Measurements from ENCODE around the gene LAMA3. TPM values are rescaled to one million over a fixed set of nuclear protein-coding genes. Genes with fewer than 3 reads are reported as not detected.

LAMA3 gene
- total RNA-seq, 1 donor from 2014 or later, result not detected

DNA sequence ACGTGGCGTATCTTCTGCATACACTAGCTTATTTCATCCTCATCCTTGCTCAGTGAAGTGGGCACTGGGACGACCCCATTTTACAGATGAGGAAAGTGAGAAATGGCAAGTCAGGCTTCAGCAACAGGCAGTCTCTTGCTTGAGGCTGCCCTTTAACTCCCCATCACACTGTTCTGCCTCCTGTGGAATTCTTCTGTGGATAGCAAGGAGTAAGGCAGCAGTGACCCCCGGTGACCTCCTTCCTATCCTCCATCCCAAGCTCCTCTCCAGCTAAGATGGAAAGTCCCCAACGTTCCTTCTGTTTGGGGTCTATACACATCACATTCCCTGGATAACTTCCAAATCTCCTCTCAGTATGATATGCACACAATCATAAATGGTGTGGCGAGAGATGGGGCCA is 37.0 kb upstream of the LAMA3 start:
- Mint-ChIP-seq H3K4me1 (ENCODE audit: low read depth) (no peaks in the 10 kb centered on the region), H3K27ac (no peak overlapping the region), H3K36me3 (ENCODE audit: low read depth) (no peaks in the 10 kb centered on the region), H3K4me3 (no peak overlapping the region), H3K9me3 (no peaks in the 10 kb centered on the region), H3K27me3 (ENCODE audit: insufficient read depth) (peaks cover 16% of the 10 kb centered on the region)
- no peak for DNase-seq (ENCODE audit: low spot score)
- intact Hi-C loops (cut with micrococcal nuclease), result no loop called here

DNA sequence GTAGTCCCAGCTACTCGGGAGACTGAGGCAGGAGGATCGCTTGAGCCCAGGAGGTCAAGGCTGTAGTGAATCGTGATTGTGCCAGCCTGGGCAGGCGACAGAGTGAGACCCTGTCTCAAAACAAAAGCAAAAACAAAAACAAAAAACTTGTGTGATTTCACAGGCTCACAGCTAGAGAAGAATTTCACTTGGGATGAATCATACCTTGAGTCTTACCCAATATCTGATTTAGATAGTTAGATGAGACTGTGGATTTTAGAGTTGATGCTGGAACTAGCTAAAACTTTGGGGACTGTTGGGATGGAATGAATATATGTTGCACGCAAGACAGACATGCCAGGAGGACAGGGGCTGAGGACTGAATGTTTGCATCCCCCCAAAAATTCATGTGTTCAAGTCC is 31.0 kb upstream of the LAMA3 start:
- Mint-ChIP-seq H3K27me3 (ENCODE audit: insufficient read depth) (peaks cover 55% of the 10 kb centered on the region), H3K36me3 (ENCODE audit: low read depth) (peaks cover 4% of the 10 kb centered on the region), H3K9me3 (no peaks in the 10 kb centered on the region), H3K27ac (no peak overlapping the region), H3K4me1 (ENCODE audit: low read depth) (peaks cover 15% of the 10 kb centered on the region), H3K4me3 (no peak overlapping the region)
- intact Hi-C loops (cut with micrococcal nuclease), result no loop called here
- no peak for DNase-seq (ENCODE audit: low spot score)

DNA sequence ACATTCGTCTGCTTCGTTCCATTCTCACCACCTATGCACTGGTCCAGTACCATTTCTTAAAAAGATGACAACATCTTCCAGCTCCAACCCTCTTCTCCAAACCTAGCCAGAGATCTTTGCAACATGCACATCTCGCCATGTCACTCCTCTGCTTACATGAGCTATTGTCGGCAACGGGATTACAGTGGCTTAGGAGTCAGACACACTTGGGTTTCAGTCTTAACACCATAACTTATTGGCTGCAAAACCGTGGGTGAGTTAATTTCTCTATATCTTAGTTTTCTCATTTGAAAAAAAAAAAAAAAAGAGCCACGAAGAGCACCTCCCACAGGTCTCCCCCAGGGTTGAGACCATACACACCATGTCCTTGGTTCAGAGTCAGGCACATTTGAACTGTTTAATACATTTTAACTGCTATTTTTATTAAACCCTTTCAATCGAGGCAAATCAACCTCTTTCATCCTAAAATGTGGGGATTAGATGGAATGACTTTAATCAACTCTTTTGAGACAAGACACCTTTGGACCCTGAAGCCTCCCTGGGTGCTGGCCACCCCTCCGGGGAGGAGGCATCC is 27.4 kb upstream of the LAMA3 start:
- Mint-ChIP-seq H3K27me3 (ENCODE audit: insufficient read depth) (peaks cover 72% of the 10 kb centered on the region), H3K4me1 (ENCODE audit: low read depth) (peaks cover 24% of the 10 kb centered on the region), H3K27ac (no peak overlapping the region), H3K9me3 (no peaks in the 10 kb centered on the region), H3K36me3 (ENCODE audit: low read depth) (peaks cover 4% of the 10 kb centered on the region), H3K4me3 (peak overlapping the region; percentile 45)
- no peak for DNase-seq (ENCODE audit: low spot score)
- intact Hi-C loops (cut with micrococcal nuclease), result no loop called here

DNA sequence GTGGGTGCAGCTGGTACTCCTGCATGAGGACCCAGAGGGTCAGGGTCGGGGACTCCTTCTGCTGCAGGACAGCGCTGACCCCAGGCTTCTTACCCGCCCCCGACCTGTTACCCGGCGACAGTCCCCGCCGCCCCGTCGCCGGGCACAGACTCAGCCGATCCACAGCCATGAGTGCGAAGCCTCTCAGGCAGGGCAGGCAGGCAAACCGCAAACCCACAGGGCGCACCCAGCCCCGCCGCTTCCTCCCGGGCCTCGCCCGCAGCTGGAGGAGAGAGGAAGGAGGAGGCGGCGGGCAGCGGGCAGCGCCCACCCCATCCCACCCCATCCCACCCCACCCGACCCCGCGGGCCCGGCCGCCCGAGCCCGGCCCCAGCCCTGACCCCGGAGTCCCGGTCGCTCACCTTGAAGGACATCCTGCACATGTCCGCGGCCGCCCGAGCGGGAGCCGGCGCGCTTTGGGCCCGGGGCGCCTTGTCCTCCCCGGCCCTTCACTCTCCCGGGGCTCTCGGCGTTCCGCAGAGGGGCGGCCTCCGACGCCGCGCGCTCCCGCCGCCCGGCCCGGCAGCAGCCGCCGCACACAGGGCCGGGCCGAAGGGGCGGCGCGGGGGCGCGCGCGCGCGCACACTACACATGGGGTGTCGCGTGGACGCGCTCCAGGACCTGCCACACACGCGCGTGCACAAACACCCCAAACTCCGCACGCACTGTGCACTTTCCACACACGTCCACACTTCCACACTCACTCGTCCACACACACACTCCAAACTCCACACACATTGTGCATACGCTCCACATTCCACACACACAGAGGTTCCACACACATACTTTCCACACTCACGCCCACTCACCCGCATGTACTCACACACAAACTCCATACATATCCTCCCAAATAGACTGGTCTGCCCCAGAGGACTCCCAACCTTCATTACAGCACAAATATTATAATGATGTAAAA is 26.7 kb upstream of the LAMA3 start, which contains the start of gene ANKRD29:
ANKRD29 (minus strand) TSS at position 603 of the 955 bp plus-strand sequence; CDS start at position 422, 181 bp downstream.
- Mint-ChIP-seq H3K36me3 (ENCODE audit: low read depth) (peaks cover 4% of the 10 kb centered on the region), H3K9me3 (no peaks in the 10 kb centered on the region), H3K27me3 (ENCODE audit: insufficient read depth) (peaks cover 74% of the 10 kb centered on the region), H3K27ac (peak within 1 kb of the TSS; percentile 54), H3K4me1 (ENCODE audit: low read depth) (peaks cover 24% of the 10 kb centered on the region), H3K4me3 (peak within 1 kb of the TSS; percentile 84)
- intact Hi-C loops (cut with micrococcal nuclease), result no loop called here
- peak; percentile 58 for DNase-seq (ENCODE audit: low spot score)

DNA sequence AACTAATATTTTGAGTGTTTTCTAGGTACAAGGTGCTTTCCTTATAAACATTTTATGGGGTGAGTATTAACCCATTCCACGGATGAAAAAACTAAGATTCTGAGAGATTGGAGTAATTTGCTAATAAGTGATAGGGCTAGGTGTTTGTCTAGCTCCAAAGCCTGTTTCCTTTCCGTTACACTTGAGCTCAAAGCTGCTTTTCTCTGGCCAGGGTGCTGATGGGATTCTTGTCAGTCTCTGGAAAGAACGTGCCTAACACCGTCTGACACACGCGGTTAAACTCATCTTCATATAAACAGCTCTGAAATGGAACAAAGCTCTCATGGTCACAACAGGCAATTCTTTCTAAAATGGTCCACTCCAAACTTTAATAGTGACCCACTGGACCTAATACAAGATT is 24.6 kb upstream of the LAMA3 start:
- Mint-ChIP-seq H3K27ac (no peak overlapping the region), H3K36me3 (ENCODE audit: low read depth) (peaks cover 4% of the 10 kb centered on the region), H3K4me1 (ENCODE audit: low read depth) (peaks cover 24% of the 10 kb centered on the region), H3K27me3 (ENCODE audit: insufficient read depth) (peaks cover 68% of the 10 kb centered on the region), H3K9me3 (no peaks in the 10 kb centered on the region), H3K4me3 (no peak overlapping the region)
- intact Hi-C loops (cut with micrococcal nuclease), result no loop called here
- DNase-seq (ENCODE audit: low spot score), result no peak

DNA sequence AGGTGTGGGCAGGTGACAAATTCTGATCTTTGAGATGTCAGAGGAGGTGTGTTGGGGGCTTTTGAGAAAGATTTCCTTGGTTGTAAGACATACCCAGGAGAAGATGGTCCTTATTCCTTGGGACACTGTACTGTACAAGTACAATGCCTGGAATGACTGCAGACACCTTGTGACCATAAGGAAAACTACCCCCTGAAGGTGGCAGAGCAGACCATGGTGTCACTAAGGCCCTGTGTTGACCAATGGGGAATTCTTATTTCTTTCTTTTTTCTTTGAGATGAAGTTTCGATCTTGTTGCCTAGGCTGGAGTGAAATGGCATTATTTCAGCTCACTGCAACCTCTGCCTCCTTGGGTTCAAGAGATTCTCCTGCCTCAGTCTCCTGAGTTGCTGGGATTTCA is 22.1 kb upstream of the LAMA3 start:
- H3K36me3 Mint-ChIP-seq (ENCODE audit: low read depth), result peaks cover 2% of the 10 kb centered on the region
- peaks cover 51% of the 10 kb centered on the region for H3K27me3 Mint-ChIP-seq (ENCODE audit: insufficient read depth)
- H3K4me3 Mint-ChIP-seq, result no peak overlapping the region
- no peak for DNase-seq (ENCODE audit: low spot score)
- intact Hi-C loops (cut with micrococcal nuclease), result no loop called here
- H3K9me3 Mint-ChIP-seq, result no peaks in the 10 kb centered on the region
- peaks cover 16% of the 10 kb centered on the region for H3K4me1 Mint-ChIP-seq (ENCODE audit: low read depth)
- H3K27ac Mint-ChIP-seq, result no peak overlapping the region

DNA sequence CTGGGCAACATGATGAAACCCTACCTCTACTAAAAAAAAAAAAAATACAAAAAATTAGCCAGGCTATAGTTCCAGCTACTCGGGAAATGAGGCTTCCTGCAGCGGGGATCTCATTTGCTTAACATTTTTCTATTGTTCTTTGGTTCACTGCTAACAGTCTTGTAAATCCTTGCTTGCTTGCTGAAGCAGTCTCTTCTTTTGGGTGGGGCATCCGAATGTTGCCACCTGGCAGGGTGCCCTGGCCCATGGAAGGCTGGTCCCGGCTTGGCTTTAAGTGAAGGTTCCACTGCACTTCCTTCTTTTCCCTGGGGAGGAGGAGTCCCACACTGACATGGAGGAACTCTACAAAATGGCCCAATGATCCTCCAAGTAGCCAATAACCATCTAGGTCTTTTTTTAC is 20.5 kb upstream of the LAMA3 start:
- H3K4me3 Mint-ChIP-seq, result no peak overlapping the region
- H3K9me3 Mint-ChIP-seq, result no peaks in the 10 kb centered on the region
- no peak for DNase-seq (ENCODE audit: low spot score)
- H3K27me3 Mint-ChIP-seq (ENCODE audit: insufficient read depth), result peaks cover 50% of the 10 kb centered on the region
- no peaks in the 10 kb centered on the region for H3K36me3 Mint-ChIP-seq (ENCODE audit: low read depth)
- H3K27ac Mint-ChIP-seq, result no peak overlapping the region
- peaks cover 6% of the 10 kb centered on the region for H3K4me1 Mint-ChIP-seq (ENCODE audit: low read depth)
- intact Hi-C loops (cut with micrococcal nuclease), result no loop called here

DNA sequence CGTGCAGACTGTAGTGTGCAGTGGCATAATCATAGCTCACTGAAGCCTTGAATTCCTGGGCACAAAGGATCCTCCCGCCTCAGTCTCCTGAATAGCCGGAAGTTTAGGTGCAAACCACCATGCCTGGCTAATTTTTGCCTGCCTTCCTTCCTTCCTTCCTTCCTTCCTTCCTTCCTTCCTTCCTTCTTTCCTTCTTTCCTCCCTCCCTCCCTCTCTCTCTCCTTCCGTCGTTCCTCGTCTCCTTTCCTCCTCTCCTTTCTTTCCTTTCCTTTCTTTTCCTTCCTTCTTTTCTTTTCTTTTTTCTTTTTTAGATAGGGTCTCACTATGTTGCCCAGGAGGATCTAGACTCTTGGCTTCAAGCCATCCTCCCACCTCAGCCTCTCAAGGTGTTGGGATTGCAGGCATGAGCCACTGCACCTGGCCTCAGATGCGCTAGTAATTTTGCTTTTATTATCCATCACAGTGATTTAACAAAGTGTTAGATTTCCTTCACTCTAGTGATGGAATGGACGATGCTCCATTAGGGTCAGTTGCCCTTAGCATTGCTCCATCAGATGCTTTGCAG is 20.0 kb upstream of the LAMA3 start:
- H3K27ac Mint-ChIP-seq, result no peak overlapping the region
- H3K4me3 Mint-ChIP-seq, result no peak overlapping the region
- peaks cover 52% of the 10 kb centered on the region for H3K27me3 Mint-ChIP-seq (ENCODE audit: insufficient read depth)
- no peak for DNase-seq (ENCODE audit: low spot score)
- H3K4me1 Mint-ChIP-seq (ENCODE audit: low read depth), result peaks cover 6% of the 10 kb centered on the region
- H3K9me3 Mint-ChIP-seq, result no peaks in the 10 kb centered on the region
- H3K36me3 Mint-ChIP-seq (ENCODE audit: low read depth), result no peaks in the 10 kb centered on the region
- intact Hi-C loops (cut with micrococcal nuclease), result no loop called here

DNA sequence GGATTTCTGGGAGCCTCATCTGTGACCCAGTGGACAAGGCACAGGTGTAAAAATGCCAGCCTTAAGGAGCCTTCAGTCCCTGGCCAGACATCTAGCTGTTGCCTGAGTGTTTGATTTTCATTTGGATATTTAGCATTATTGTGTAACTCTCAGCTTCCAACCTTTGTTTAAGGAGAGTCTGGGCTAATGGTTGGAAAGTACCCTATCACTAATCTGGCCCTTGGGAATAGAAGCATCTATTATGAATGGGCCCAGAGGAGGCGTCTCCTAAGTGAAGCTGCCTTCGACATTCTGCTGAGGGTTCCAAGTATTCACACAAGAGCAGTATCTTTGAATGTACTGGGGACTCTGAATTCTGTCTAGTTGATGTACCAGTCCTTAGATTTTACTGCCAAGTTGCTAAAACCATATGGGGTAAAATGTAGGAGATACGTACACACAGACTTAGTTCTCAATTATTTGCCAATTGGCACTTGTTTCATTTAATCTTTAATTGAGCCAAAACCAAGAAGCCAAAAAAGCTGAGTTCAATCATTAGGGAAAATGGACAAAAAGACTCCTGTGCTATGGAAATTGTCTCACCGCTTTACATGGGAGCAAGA is 19.3 kb upstream of the LAMA3 start:
- Mint-ChIP-seq H3K27ac (no peak overlapping the region), H3K9me3 (no peaks in the 10 kb centered on the region), H3K4me1 (ENCODE audit: low read depth) (peaks cover 6% of the 10 kb centered on the region), H3K27me3 (ENCODE audit: insufficient read depth) (peaks cover 46% of the 10 kb centered on the region), H3K36me3 (ENCODE audit: low read depth) (no peaks in the 10 kb centered on the region), H3K4me3 (no peak overlapping the region)
- no peak for DNase-seq (ENCODE audit: low spot score)
- intact Hi-C loops (cut with micrococcal nuclease), result no loop called here

DNA sequence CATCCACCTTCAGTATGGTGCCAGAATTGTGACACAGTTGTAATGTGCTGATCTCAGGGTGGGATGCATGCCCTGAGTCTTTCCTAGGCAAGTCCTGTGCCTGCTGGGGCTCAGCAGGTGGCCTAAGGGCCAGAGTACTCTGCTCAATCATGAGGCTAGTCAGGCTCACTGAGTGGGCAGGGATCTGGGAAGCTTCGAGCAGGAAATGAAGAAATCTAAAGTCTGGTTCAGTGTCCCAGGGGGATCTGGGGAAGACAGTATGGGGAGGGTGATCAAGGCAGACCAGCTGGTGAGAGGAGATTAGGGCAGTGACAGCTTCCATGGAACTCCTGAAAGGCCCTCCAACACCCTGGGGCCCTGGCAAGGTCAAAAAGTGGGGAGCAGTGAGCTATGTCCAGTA is 17.7 kb upstream of the LAMA3 start:
- peaks cover 42% of the 10 kb centered on the region for H3K27me3 Mint-ChIP-seq (ENCODE audit: insufficient read depth)
- no peaks in the 10 kb centered on the region for H3K9me3 Mint-ChIP-seq
- H3K36me3 Mint-ChIP-seq (ENCODE audit: low read depth), result no peaks in the 10 kb centered on the region
- H3K4me1 Mint-ChIP-seq (ENCODE audit: low read depth), result no peaks in the 10 kb centered on the region
- no peak overlapping the region for H3K27ac Mint-ChIP-seq
- intact Hi-C loops (cut with micrococcal nuclease), result no loop called here
- no peak overlapping the region for H3K4me3 Mint-ChIP-seq
- no peak for DNase-seq (ENCODE audit: low spot score)

DNA sequence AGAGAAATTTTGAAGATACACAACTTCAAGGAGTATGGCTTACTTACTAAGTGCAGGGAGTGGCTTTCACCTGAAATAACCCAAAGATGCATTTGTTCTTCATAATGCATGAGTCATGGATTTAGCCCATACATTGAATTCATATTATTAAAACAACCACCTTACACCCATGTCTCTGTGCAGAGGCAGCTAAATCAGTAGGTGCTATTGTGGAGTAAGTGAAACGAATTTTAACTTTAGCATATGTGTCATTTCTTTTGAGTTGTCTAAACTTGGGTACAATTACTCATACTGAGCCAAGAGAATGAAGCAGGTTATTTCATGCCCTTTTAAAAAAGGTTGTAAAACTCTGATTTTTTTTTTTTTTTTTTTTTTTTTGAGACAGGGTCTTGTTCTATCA is 15.5 kb upstream of the LAMA3 start:
- H3K4me1 Mint-ChIP-seq (ENCODE audit: low read depth), result no peaks in the 10 kb centered on the region
- H3K4me3 Mint-ChIP-seq, result no peak overlapping the region
- intact Hi-C loops (cut with micrococcal nuclease), result no loop called here
- H3K36me3 Mint-ChIP-seq (ENCODE audit: low read depth), result no peaks in the 10 kb centered on the region
- no peak for DNase-seq (ENCODE audit: low spot score)
- H3K27ac Mint-ChIP-seq, result no peak overlapping the region
- peaks cover 33% of the 10 kb centered on the region for H3K27me3 Mint-ChIP-seq (ENCODE audit: insufficient read depth)
- H3K9me3 Mint-ChIP-seq, result no peaks in the 10 kb centered on the region

DNA sequence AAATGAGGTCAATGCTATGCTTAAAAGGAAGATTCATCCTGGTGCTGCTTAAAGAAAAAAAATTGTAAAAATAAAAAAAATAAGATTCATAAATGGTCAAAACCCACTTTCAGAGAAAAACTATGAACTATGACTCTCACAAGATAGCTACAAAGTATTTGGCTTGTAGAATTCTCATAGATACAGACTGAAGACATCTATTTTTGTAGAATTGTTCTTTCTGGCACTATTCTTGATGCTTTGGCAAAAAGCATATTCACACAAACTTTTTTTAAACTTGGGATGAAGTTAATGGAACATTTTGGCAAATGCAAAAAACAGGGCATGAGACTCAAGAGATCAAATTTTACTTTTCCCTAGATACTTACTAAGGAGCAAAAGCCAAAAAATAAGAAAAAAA is 14.0 kb upstream of the LAMA3 start:
- H3K4me1 Mint-ChIP-seq (ENCODE audit: low read depth), result no peaks in the 10 kb centered on the region
- intact Hi-C loops (cut with micrococcal nuclease), result no loop called here
- no peaks in the 10 kb centered on the region for H3K9me3 Mint-ChIP-seq
- no peak overlapping the region for H3K4me3 Mint-ChIP-seq
- H3K36me3 Mint-ChIP-seq (ENCODE audit: low read depth), result no peaks in the 10 kb centered on the region
- peaks cover 30% of the 10 kb centered on the region for H3K27me3 Mint-ChIP-seq (ENCODE audit: insufficient read depth)
- no peak overlapping the region for H3K27ac Mint-ChIP-seq
- no peak for DNase-seq (ENCODE audit: low spot score)

DNA sequence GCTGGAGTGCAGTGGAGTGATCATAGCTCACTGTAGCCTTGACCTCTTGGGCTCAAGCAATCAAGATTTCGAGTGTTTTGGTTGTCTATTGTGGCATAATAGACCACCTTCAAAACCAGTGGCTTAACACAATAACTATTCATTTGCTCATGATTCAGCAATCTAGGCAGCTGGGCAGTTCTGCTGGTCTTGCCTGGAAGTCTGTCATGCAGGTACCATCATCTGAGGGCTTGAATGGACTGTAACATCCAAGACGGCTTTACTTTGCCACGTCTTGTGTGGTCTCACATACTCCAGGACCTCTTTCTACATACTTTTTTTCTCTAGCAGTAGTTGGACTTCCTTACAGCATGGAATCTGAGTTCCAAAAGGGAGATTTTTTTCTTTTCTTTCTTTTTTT is 13.4 kb upstream of the LAMA3 start:
- Mint-ChIP-seq H3K4me3 (no peak overlapping the region), H3K27me3 (ENCODE audit: insufficient read depth) (peaks cover 35% of the 10 kb centered on the region), H3K9me3 (no peaks in the 10 kb centered on the region), H3K4me1 (ENCODE audit: low read depth) (no peaks in the 10 kb centered on the region), H3K27ac (no peak overlapping the region), H3K36me3 (ENCODE audit: low read depth) (no peaks in the 10 kb centered on the region)
- intact Hi-C loops (cut with micrococcal nuclease), result no loop called here
- no peak for DNase-seq (ENCODE audit: low spot score)
